Ectodermal cell (in vitro differentiated cells): ENCODE data around the gene CALHM6.

Experiments used
- H3K27ac ChIP-seq: 2 replicates; pipeline ENCODE4 v1.7.0; 2013; ENCODE audit warnings: mild to moderate bottlenecking, low read depth, low read length; ENCODE audit not compliant: insufficient read depth, poor library complexity, severe bottlenecking
- H3K27me3 ChIP-seq: 2 replicates; pipeline ENCODE4 v1.7.0; 2013; ENCODE audit warnings: mild to moderate bottlenecking, low read length; ENCODE audit not compliant: insufficient read depth, control insufficient read depth, poor library complexity, severe bottlenecking
- H3K36me3 ChIP-seq: one replicate; pipeline ENCODE4 v1.7.0; 2013; ENCODE audit warnings: low read length; ENCODE audit not compliant: control insufficient read depth, insufficient read depth
- H3K4me1 ChIP-seq: one replicate; pipeline ENCODE4 v1.7.0; 2013; ENCODE audit warnings: low read length; ENCODE audit not compliant: control insufficient read depth, insufficient read depth
- H3K4me3 ChIP-seq: 2 replicates; pipeline ENCODE4 v1.7.0; 2013; ENCODE audit warnings: low read depth, low read length, control low read depth; ENCODE audit not compliant: insufficient read depth
- H3K9me3 ChIP-seq: 2 replicates; pipeline ENCODE4 v1.7.0; 2013; ENCODE audit warnings: mild to moderate bottlenecking, low read length, moderate library complexity; ENCODE audit not compliant: control insufficient read depth
- WGBS, 2 experiments: methylation state at CpG; one replicate each; pipeline ENCODE4 v1.1.7; 2013; ENCODE audit warnings: missing lambda C conversion rate in 2 of 2; 5-methylcytosine and 5-hydroxymethylcytosine counted together

CALHM6 gene

GRCh38 chr6:116444575-116444974 is 16.6 kb upstream of the CALHM6 start:
- Histone ChIP-seq H3K9me3 (no peaks in the 10 kb centered on the region), H3K36me3 (no peaks in the 10 kb centered on the region), H3K4me1 (no peaks in the 10 kb centered on the region), H3K4me3 (no peak overlapping the region), H3K27me3 (no peaks in the 10 kb centered on the region), H3K27ac (no peak overlapping the region)
- 81 to 100% methylated on average over 1 of the region's 1 CpG for WGBS, 2 experiments

- Histone ChIP-seq H3K36me3 (no peaks in the 10 kb centered on the region), H3K27ac (no peak overlapping the region), H3K9me3 (no peaks in the 10 kb centered on the region), H3K4me3 (no peak overlapping the region), H3K27me3 (no peaks in the 10 kb centered on the region), H3K4me1 (no peaks in the 10 kb centered on the region)
- 85 to 87% methylated on average over 5 of the region's 5 CpGs for WGBS, 2 experiments
Observed at GRCh38 chr6:116445102-116445501, 16.1 kb upstream of the CALHM6 start.

DNA sequence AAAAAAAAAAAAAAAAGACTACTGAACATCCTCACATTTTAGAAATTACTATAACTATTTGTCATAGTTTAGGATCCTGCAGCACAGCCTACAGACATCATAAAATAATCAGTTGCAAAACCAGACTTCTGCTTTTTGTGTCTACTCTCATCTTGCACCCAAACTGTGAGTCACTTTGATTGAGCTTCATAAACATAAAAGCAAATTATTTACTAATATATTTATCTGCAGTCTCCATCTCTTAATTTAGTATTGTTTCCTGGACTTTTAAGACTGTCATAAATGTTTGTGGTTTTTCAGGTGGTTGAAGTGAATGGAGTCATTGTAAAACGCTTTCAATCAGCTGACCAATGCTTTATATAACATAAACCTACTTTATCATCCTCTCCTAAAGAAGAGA is 14.8 kb upstream of the CALHM6 start:
- H3K27me3 ChIP-seq: no peaks in the 10 kb centered on the region
- no peak overlapping the region for H3K27ac ChIP-seq
- no peak overlapping the region for H3K4me3 ChIP-seq
- WGBS, 2 experiments: no CpG with 5 or more reads among the region's 1 CpG
- no peaks in the 10 kb centered on the region for H3K4me1 ChIP-seq
- no peaks in the 10 kb centered on the region for H3K9me3 ChIP-seq
- no peaks in the 10 kb centered on the region for H3K36me3 ChIP-seq

DNA sequence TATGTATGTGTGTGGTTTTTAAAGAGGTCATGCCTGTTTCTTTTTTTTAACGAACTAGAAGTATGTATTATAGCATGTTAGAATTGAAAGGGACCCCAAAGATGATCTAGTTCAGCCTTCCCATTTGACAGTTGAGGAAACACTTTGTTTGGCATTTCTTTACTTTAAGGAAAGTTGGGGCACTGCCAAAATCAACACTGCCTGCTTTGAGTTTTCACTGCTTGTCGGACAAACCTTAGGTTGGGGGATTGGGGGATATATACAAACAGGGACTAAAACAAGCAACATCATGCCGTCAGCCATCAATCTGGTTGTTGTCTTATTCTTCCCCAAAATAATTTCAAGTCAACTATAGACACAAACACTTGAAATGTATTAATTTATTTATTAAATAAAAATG is 14.1 kb upstream of the CALHM6 start:
- Histone ChIP-seq H3K9me3 (no peaks in the 10 kb centered on the region), H3K4me3 (no peak overlapping the region), H3K27me3 (no peaks in the 10 kb centered on the region), H3K4me1 (no peaks in the 10 kb centered on the region), H3K36me3 (no peaks in the 10 kb centered on the region), H3K27ac (no peak overlapping the region)
- WGBS, 2 experiments: 83 to 85% methylated on average over 2 to 3 of the region's 3 CpGs

- H3K27ac ChIP-seq: no peak overlapping the region
- 61 to 73% methylated on average over 2 of the region's 2 CpGs for WGBS, 2 experiments
Observed at GRCh38 chr6:116447496-116448011, 13.6 kb upstream of the CALHM6 start.

GRCh38 chr6:116449565-116449964 is 11.6 kb upstream of the CALHM6 start:
- 100% methylated on average over 1 of the region's 1 CpG; no CpG with 5 or more reads in 1 of the 2 experiments for WGBS, 2 experiments
- Histone ChIP-seq H3K27me3 (no peaks in the 10 kb centered on the region), H3K9me3 (no peaks in the 10 kb centered on the region), H3K27ac (no peak overlapping the region), H3K4me3 (no peak overlapping the region), H3K4me1 (no peaks in the 10 kb centered on the region), H3K36me3 (no peaks in the 10 kb centered on the region)

More at GRCh38 chr6:116447496-116448011, 13.6 kb upstream of the CALHM6 start:
- Histone ChIP-seq H3K36me3 (no peaks in the 10 kb centered on the region), H3K27me3 (no peaks in the 10 kb centered on the region), H3K4me3 (no peak overlapping the region), H3K9me3 (no peaks in the 10 kb centered on the region), H3K4me1 (no peaks in the 10 kb centered on the region)

DNA sequence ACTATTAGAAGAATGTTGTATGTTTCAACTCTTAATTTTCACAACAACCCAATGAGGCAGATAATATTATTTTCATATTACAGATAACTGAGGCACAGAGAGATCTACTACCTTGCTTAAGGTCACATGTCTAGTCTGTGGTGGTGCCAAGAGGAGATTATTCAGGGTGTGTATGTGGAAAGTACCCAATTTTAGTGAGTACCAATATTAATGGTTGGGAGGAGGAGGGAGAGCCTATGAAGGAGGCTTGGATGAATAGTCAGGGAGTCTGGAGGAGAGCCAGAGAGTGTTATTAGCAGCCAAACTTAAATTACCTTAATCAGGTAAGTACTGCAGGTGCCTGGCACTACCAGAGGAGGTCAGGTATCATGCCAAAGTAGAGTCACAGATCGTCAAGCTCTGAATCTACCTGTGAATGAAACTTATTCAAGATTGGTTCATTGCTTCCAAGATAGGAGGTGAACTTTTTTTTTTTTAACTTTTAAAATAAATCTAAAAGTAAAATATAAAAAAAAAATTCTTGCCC is 10.9 kb upstream of the CALHM6 start:
- no peaks in the 10 kb centered on the region for H3K4me1 ChIP-seq
- WGBS, 2 experiments: 70 to 95% methylated on average over 1 of the region's 1 CpG
- no peak overlapping the region for H3K27ac ChIP-seq
- no peaks in the 10 kb centered on the region for H3K36me3 ChIP-seq
- H3K9me3 ChIP-seq: no peaks in the 10 kb centered on the region
- no peak overlapping the region for H3K4me3 ChIP-seq
- H3K27me3 ChIP-seq: no peaks in the 10 kb centered on the region

GRCh38 chr6:116450769-116451740 is 10.1 kb upstream of the CALHM6 start:
- Histone ChIP-seq H3K9me3 (no peaks in the 10 kb centered on the region), H3K4me1 (no peaks in the 10 kb centered on the region), H3K36me3 (no peaks in the 10 kb centered on the region), H3K27ac (no peak overlapping the region), H3K4me3 (no peak overlapping the region), H3K27me3 (no peaks in the 10 kb centered on the region)
- 95% methylated on average over 7 to 9 of the region's 9 CpGs for WGBS, 2 experiments

GRCh38 chr6:116451916-116452315 is 9.3 kb upstream of the CALHM6 start:
- Histone ChIP-seq H3K4me3 (no peak overlapping the region), H3K27me3 (no peaks in the 10 kb centered on the region), H3K36me3 (no peaks in the 10 kb centered on the region), H3K4me1 (no peaks in the 10 kb centered on the region), H3K9me3 (no peaks in the 10 kb centered on the region), H3K27ac (no peak overlapping the region)

DNA sequence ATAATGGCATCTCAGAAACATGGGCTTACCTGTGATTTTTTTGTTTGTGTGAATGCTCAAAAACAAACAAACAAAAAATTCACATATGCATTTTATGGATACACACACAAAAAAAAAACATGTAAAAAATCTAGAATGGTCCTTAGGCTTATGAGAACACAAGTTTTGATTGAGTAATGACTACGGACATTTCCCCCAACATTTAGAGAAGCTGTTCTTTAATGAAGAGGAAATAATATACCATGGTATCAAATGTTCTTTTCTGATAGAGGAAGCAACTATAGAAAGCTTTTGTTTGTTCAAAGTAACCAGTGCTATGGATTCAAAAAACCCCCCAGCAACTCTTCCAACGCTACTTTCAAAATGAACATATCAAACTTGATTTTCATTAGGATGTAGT is 8.6 kb upstream of the CALHM6 start:
- Histone ChIP-seq H3K27ac (no peak overlapping the region), H3K4me1 (no peaks in the 10 kb centered on the region), H3K36me3 (no peaks in the 10 kb centered on the region), H3K4me3 (no peak overlapping the region), H3K27me3 (no peaks in the 10 kb centered on the region), H3K9me3 (no peaks in the 10 kb centered on the region)
- 80% methylated on average over 1 of the region's 2 CpGs; no CpG with 5 or more reads in 1 of the 2 experiments for WGBS, 2 experiments
